H1 (cell line): ENCODE results near the gene PSG1. TPM values are rescaled to one million over a fixed set of nuclear protein-coding genes. Genes with fewer than 3 reads are reported as not detected.
"Not testable (repeated sequence)": the region's sequence is repeated elsewhere in the genome, so short reads cannot be mapped to it uniquely, and the experiment has no call there.

Experiments
- CTCF ChIA-PET: fragments of 300-600 bp; sonication (Branson Sonifier 250); formaldehyde crosslinking; loops from one replicate; lab custom pipeline; 2021; ENCODE audit not compliant: partially characterized antibody; lab: Charles Lee
- POLR2A ChIA-PET: fragments of 300-600 bp; sonication (Branson Sonifier 250); formaldehyde crosslinking; loops from one replicate; lab custom pipeline; 2021; ENCODE audit warnings: inconsistent platforms; ENCODE audit not compliant: partially characterized antibody; lab: Charles Lee
- DNase-seq, 2 experiments: peaks; one replicate each; pipeline versions ENCODE4 v3.0.0 to v3.0.0-alpha.2; 2010 to 2022; ENCODE audit warnings: low spot score in 2 of 2, low read depth in 1 of 2, mixed read lengths in 1 of 2
- FAIRE-seq: peaks from 2 replicates; lab custom pipeline; 2011; peaks lifted over from hg19 to GRCh38; lab: Jason Lieb, UNC
- H2AFZ ChIP-seq: 2 replicates; pipeline ENCODE4 v1.8.1; 2012; ENCODE audit warnings: low read length, inconsistent platforms
- H2AK5ac ChIP-seq: 2 replicates; pipeline ENCODE4 v1.6.1; 2013; ENCODE audit warnings: low read depth, low read length
- H2BK120ac ChIP-seq: replicated peaks from 2 replicates; pipeline ENCODE3; 2013; ENCODE audit warnings: low read depth, low read length, inconsistent platforms
- H2BK12ac ChIP-seq: 2 replicates; pipeline ENCODE4 v1.6.1; 2013; ENCODE audit warnings: low read depth, low read length
- H2BK15ac ChIP-seq: 2 replicates; pipeline ENCODE4 v1.6.1; 2013; ENCODE audit warnings: low read length
- H2BK20ac ChIP-seq: 2 replicates; pipeline ENCODE4 v1.6.1; 2013; ENCODE audit warnings: low read length
- H2BK5ac ChIP-seq: 2 replicates; pipeline ENCODE4 v1.6.1; 2013; ENCODE audit warnings: low read depth, low read length
- H3K14ac ChIP-seq: 2 replicates; pipeline ENCODE4 v1.6.1; 2013; ENCODE audit warnings: inconsistent platforms; ENCODE audit not compliant: insufficient read length
- H3K18ac ChIP-seq: 2 replicates; pipeline ENCODE4 v1.6.1; 2013; ENCODE audit warnings: low read length; ENCODE audit errors: extremely low read depth
- H3K23ac ChIP-seq: 2 replicates; pipeline ENCODE4 v1.6.1; 2013; ENCODE audit warnings: inconsistent platforms; ENCODE audit not compliant: insufficient read length
- H3K23me2 ChIP-seq: 2 replicates; pipeline ENCODE4 v1.6.1; 2013; ENCODE audit warnings: low read depth, low read length
- H3K27ac ChIP-seq: 2 replicates; pipeline ENCODE4 v1.6.1; 2011; ENCODE audit warnings: low read depth, low read length, inconsistent platforms
- H3K27me3 ChIP-seq, 4 experiments: replicated peaks in 1 of 4; 1 replicate in 1 of 4; 2 replicates in 3 of 4; pipeline versions ENCODE4 v1.6.1 to v1.8.1; 2011 to 2013; ENCODE audit warnings: low read length in 3 of 4, mild to moderate bottlenecking in 3 of 4, inconsistent platforms in 2 of 4, mixed read lengths in 2 of 4, moderate library complexity in 1 of 4; ENCODE audit not compliant: control insufficient read depth in 3 of 4, insufficient read depth in 3 of 4; ENCODE audit errors: extremely low read depth in 1 of 4
- H3K36me3 ChIP-seq, 4 experiments: 2 replicates each; pipeline versions ENCODE4 v1.6.1 to v1.8.1; 2011 to 2013; ENCODE audit warnings: mild to moderate bottlenecking in 4 of 4, low read length in 3 of 4, moderate library complexity in 2 of 4, control low read depth in 1 of 4, inconsistent platforms in 1 of 4; ENCODE audit not compliant: insufficient read depth in 4 of 4, control insufficient read depth in 2 of 4
- H3K4ac ChIP-seq: replicated peaks from 2 replicates; pipeline ENCODE3; 2013; ENCODE audit warnings: low read length, low read depth, mixed read lengths, inconsistent platforms; ENCODE audit not compliant: insufficient read length
- H3K4me1 ChIP-seq, 4 experiments: replicated peaks in 1 of 4; 1 replicate in 1 of 4; 2 replicates in 3 of 4; pipeline versions ENCODE4 v1.6.1 to v1.8.1; 2011 to 2013; ENCODE audit warnings: low read length in 3 of 4, inconsistent platforms in 2 of 4, mixed read lengths in 1 of 4; ENCODE audit not compliant: insufficient read depth in 4 of 4, control insufficient read depth in 3 of 4
- H3K4me2 ChIP-seq, 2 experiments: 2 replicates each; pipeline versions ENCODE4 v1.6.1 to v1.8.1; 2011 to 2013; ENCODE audit warnings: low read depth in 2 of 2, low read length in 2 of 2, control low read depth in 1 of 2, inconsistent platforms in 1 of 2, mild to moderate bottlenecking in 1 of 2; ENCODE audit not compliant: insufficient read depth in 1 of 2
- H3K4me3 ChIP-seq, 4 experiments: fragments of 200-600, 300-600 bp in 1 of 4; sonication (generic), shearing (Covaris generic), sonication (Bioruptor Twin) in 1 of 4; 2 replicates each; pipeline versions ENCODE4 v1.5.1 to v1.8.1; 2011 to 2016; ENCODE audit warnings: low read length in 4 of 4, low read depth in 3 of 4, control low read depth in 2 of 4, inconsistent platforms in 2 of 4, mild to moderate bottlenecking in 2 of 4, mixed read lengths in 1 of 4, moderate library complexity in 1 of 4; ENCODE audit not compliant: insufficient read depth in 2 of 4; ENCODE audit errors: extremely low read depth in 1 of 4
- H3K56ac ChIP-seq: replicated peaks from 2 replicates; pipeline ENCODE3; 2013; ENCODE audit warnings: low read depth, mild to moderate bottlenecking, mixed read lengths, low read length, inconsistent platforms; ENCODE audit not compliant: insufficient read length
- H3K79me1 ChIP-seq: 2 replicates; pipeline ENCODE4 v1.6.1; 2013; ENCODE audit warnings: low read depth, low read length, control low read depth
- H3K79me2 ChIP-seq, 2 experiments: 2 replicates each; pipeline versions ENCODE4 v1.6.1 to v1.8.1; 2012 to 2013; ENCODE audit warnings: low read length in 2 of 2, mild to moderate bottlenecking in 2 of 2, inconsistent platforms in 1 of 2; ENCODE audit not compliant: insufficient read depth in 2 of 2, control insufficient read depth in 1 of 2
- H3K9ac ChIP-seq, 4 experiments: replicated peaks in 1 of 4; 1 replicate in 1 of 4; 2 replicates in 3 of 4; pipeline versions ENCODE4 v1.6.1 to v1.8.1; 2011 to 2013; ENCODE audit warnings: low read depth in 3 of 4, low read length in 3 of 4, control low read depth in 2 of 4, mild to moderate bottlenecking in 2 of 4, moderate library complexity in 2 of 4, inconsistent platforms in 1 of 4; ENCODE audit errors: extremely low read depth in 1 of 4
- H3K9me3 ChIP-seq, 2 experiments: 2 replicates each; pipeline versions ENCODE4 v1.6.1 to v1.8.1; 2012 to 2013; ENCODE audit warnings: mild to moderate bottlenecking in 2 of 2, moderate library complexity in 2 of 2, control low read depth in 1 of 2, inconsistent platforms in 1 of 2, low read depth in 1 of 2, low read length in 1 of 2, mixed read lengths in 1 of 2; ENCODE audit not compliant: insufficient read depth in 2 of 2
- H4K20me1 ChIP-seq, 2 experiments: replicated peaks in 1 of 2; 2 replicates each; pipeline versions ENCODE3 to v1.8.1; 2011 to 2013; ENCODE audit warnings: inconsistent platforms in 2 of 2, low read length in 2 of 2, mild to moderate bottlenecking in 1 of 2; ENCODE audit not compliant: insufficient read depth in 2 of 2, control insufficient read depth in 1 of 2
- H4K5ac ChIP-seq: 2 replicates; pipeline ENCODE4 v1.6.1; 2013; ENCODE audit warnings: low read length, low read depth, mixed read lengths, inconsistent platforms; ENCODE audit not compliant: insufficient read length
- H4K8ac ChIP-seq: 2 replicates; pipeline ENCODE4 v1.8.0; 2013; ENCODE audit warnings: mild to moderate bottlenecking, moderate library complexity, low read length, inconsistent platforms; ENCODE audit not compliant: insufficient read depth; ENCODE audit errors: extremely low read depth
- H4K91ac ChIP-seq: replicated peaks from 2 replicates; pipeline ENCODE3; 2013; ENCODE audit warnings: low read length, mixed read lengths, inconsistent platforms; ENCODE audit not compliant: insufficient read length
- WGBS, 2 experiments: shearing (Covaris generic) in 1 of 2; methylation state at CpG; one replicate each; pipeline versions ENCODE4 v1.1.6 to v1.1.7; 2013 to 2015; ENCODE audit warnings: low lambda C conversion rate in 2 of 2, mixed read lengths in 2 of 2, inconsistent platforms in 1 of 2, low coverage in 1 of 2, missing lambda C conversion rate in 1 of 2; ENCODE audit not compliant: insufficient replicate concordance in 2 of 2, insufficient coverage in 1 of 2, insufficient read length in 1 of 2; ENCODE audit errors: extremely low coverage in 1 of 2, missing lambda C conversion rate in 1 of 2; 5-methylcytosine and 5-hydroxymethylcytosine counted together
- polyA plus RNA-seq, 7 experiments: library from polyadenylated mRNA; depleted of rRNA in 3 of 7; stranded (reverse) in 5 of 7; unstranded in 2 of 7; fragments of >200 nt in 5 of 7; fragments of 200-250 nt in 2 of 7; gene quantifications; 1 replicate in 5 of 7; 2 replicates in 1 of 7; 4 replicates in 1 of 7; pipeline versions ENCODE4 v1.2.1 to v1.2.3, GENCODE V29; 2011 to 2013; ENCODE audit warnings: missing spikeins in 2 of 7, mixed read lengths in 2 of 7
- total RNA-seq: library from RNA; stranded (reverse); fragmentation: NEBNext Ultra II Directional; extraction: Animal tissue kit (Norgen Biotek cat#: 25700); gene quantifications from 2 replicates; pipeline ENCODE4 v1.2.1, GENCODE V29; 2021

PSG1 gene
- total and polyA plus RNA-seq, 2 of the 8 experiments (the other 6 are each of a cell fraction or from before 2014, with no cell fraction given) = not detected

GRCh38 chr19:42843631-42844030, 35.9 kb downstream of the PSG1 start:
- H3K79me1 ChIP-seq, H3K9ac ChIP-seq, H2BK12ac ChIP-seq, H3K27me3 ChIP-seq, H4K5ac ChIP-seq, H4K8ac ChIP-seq, H2BK15ac ChIP-seq, POLR2A ChIA-PET, H4K20me1 ChIP-seq, H3K4me3 ChIP-seq, H3K18ac ChIP-seq, H3K36me3 ChIP-seq, H3K4me2 ChIP-seq, H2BK120ac ChIP-seq, H4K91ac ChIP-seq, H3K56ac ChIP-seq, FAIRE-seq, H3K27ac ChIP-seq, H3K4me1 ChIP-seq, H3K14ac ChIP-seq, H3K23me2 ChIP-seq, H3K79me2 ChIP-seq, H3K4ac ChIP-seq, H2AK5ac ChIP-seq, H2BK5ac ChIP-seq, H2BK20ac ChIP-seq, DNase-seq, H2AFZ ChIP-seq, H3K23ac ChIP-seq: not testable (repeated sequence)
- WGBS, 2 experiments = 71% methylated on average over 7 of the region's 7 CpGs; no CpG with 5 or more reads in 1 of the 2 experiments
- CTCF ChIA-PET = interaction anchor here (0.5 kb wide), 1 partner anchor 588 kb away, joined by 3 read pairs; no protein-coding TSS in a partner anchor
- peaks cover 30 to 50% of the 10 kb centered on the region in 2 experiments; a peak in 3 of 4 replicates for H3K9me3 ChIP-seq

GRCh38 chr19:42832746-42833442, 46.6 kb downstream of the PSG1 start:
- H3K56ac ChIP-seq, DNase-seq, H4K20me1 ChIP-seq, H3K4me1 ChIP-seq, H4K8ac ChIP-seq, H3K27ac ChIP-seq, H3K9ac ChIP-seq, H3K4me2 ChIP-seq, POLR2A ChIA-PET, H2BK12ac ChIP-seq, H2BK20ac ChIP-seq, H2BK120ac ChIP-seq, H3K14ac ChIP-seq, H3K27me3 ChIP-seq, H2BK5ac ChIP-seq, H3K79me1 ChIP-seq, H2AK5ac ChIP-seq, H2BK15ac ChIP-seq, H3K23ac ChIP-seq, H3K18ac ChIP-seq, H3K79me2 ChIP-seq, H3K23me2 ChIP-seq, H2AFZ ChIP-seq, FAIRE-seq, H4K5ac ChIP-seq, H4K91ac ChIP-seq, H3K36me3 ChIP-seq, H3K4ac ChIP-seq, H3K4me3 ChIP-seq: not testable (repeated sequence)
- WGBS, 2 experiments = 78% methylated on average over 9 of the region's 9 CpGs; no CpG with 5 or more reads in 1 of the 2 experiments
- CTCF ChIA-PET = interaction anchor here (0.6 kb wide), 1 partner anchor 1080 kb away, joined by 3 read pairs; no protein-coding TSS in a partner anchor
- peaks cover 14 to 35% of the 10 kb centered on the region in 2 experiments for H3K9me3 ChIP-seq
